GM12873 (cell line): Measurements from ENCODE around the gene PLEKHG7.

Experiments
- TF ChIP-seq, protein P1 (sequence below): IDR thresholded peaks from 2 replicates; pipeline ENCODE4 v1.5.1; 2012; ENCODE audit warnings: low read depth, mild to moderate bottlenecking, moderate library complexity, low read length, control low read depth; ENCODE audit not compliant: insufficient read depth; ENCODE audit errors: missing control alignments

PLEKHG7 gene

DNA sequence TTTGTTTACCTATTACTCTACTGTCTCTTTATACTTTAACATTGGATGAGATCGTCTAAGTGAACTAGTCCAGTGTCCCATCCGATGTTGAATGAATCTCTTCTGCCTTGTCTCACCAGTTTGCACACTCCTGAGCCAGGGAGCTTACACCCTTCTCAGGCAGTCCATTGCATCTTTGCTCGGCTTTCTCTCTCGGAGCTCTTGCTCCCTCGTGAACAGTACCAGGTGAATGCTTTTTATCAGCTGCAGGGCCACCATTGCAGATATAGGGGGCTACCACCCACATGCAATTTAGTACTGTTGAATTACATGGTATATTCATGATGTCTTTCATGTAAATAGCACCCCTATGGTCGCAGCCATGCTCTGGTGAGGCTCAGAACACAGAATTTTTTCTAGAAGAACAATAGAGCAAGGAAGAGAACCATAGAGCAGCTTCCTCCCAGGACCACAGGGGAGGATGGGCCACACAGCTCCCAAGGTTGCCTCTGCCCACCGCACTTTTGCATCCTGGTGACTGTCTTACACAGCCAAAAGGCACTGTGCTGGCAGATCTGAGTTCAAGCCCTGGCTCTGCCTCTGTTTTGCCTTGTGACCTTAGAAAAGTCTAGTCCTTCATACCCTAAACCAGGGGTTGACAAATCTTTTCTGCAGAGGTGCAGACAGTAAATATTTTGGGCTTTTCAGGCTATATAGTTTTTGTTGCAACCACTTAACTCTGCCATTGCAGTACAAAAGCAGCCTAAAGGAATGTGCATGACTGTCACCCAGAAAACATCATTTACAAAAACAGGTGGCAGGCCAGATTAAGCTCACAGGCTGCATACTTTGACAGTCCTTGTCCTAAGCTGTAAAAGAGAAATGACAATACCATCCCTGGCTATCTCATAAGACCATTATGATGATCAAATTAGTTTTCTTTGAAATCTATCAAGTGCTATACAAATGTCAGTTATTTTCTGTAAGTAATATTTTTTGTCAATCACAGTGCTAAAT is 35.4 kb downstream of the PLEKHG7 start:
- TF ChIP-seq, protein P1, sequence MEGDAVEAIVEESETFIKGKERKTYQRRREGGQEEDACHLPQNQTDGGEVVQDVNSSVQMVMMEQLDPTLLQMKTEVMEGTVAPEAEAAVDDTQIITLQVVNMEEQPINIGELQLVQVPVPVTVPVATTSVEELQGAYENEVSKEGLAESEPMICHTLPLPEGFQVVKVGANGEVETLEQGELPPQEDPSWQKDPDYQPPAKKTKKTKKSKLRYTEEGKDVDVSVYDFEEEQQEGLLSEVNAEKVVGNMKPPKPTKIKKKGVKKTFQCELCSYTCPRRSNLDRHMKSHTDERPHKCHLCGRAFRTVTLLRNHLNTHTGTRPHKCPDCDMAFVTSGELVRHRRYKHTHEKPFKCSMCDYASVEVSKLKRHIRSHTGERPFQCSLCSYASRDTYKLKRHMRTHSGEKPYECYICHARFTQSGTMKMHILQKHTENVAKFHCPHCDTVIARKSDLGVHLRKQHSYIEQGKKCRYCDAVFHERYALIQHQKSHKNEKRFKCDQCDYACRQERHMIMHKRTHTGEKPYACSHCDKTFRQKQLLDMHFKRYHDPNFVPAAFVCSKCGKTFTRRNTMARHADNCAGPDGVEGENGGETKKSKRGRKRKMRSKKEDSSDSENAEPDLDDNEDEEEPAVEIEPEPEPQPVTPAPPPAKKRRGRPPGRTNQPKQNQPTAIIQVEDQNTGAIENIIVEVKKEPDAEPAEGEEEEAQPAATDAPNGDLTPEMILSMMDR = no peak

DNA sequence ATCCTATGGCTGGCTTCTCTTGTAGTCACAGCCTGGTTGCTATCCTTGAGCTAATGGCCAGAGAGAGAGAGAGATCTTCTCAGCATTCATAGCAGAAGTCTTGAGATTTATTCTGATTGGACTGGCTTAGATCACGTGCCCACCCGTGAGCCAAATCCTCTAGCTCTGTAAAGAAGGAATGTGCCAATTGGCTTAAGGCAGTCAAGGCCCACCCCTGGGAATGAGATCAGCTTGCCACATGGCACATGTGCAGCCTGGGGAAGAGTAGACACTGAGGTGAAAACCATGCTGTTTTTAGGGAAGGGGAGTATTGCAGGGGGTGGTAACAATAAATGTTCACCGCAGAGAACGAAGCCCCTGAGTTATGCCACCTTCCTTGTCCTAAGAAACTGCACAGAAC is 36.3 kb downstream of the PLEKHG7 start:
- TF ChIP-seq, protein P1 = no peak

DNA sequence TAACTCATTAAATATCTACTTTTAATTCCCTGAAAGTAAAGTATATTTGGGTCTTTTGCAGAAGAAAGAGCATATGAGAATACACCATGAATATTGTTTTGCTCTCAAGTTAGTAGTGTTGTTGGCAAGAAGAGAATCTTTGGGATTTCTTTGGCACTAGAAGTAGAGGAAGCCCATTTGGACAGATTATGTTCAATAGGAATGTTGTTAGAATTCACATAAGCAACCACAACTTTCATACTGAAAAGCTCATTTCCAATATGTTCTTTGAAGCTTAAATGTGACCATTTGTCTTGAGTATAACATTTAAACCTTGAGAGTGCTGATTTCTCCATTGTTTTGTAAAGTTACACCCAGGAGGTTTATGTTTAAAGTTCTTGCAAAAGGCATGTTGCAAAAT is 37.6 kb downstream of the PLEKHG7 start:
- TF ChIP-seq, protein P1 = no peak

DNA sequence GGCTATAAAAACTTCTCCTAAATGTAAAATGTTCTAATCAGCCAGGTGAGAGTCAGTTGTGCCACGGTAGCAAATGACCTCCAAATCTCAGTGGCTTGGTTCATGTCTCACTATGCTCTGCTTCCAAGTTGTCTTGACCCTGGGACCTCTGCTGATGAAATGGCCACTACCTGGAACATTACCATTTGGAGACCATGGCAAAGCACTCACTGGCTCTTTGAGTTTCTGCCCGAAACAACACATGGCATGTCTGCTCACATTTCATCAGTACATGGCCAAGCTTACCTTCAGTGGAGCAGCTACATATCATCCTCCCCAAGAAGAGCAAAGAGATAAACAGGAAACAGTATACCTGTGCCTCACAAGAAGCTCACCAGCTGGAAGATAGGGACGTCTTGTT is 40.2 kb downstream of the PLEKHG7 start:
- TF ChIP-seq, protein P1 = no peak

DNA sequence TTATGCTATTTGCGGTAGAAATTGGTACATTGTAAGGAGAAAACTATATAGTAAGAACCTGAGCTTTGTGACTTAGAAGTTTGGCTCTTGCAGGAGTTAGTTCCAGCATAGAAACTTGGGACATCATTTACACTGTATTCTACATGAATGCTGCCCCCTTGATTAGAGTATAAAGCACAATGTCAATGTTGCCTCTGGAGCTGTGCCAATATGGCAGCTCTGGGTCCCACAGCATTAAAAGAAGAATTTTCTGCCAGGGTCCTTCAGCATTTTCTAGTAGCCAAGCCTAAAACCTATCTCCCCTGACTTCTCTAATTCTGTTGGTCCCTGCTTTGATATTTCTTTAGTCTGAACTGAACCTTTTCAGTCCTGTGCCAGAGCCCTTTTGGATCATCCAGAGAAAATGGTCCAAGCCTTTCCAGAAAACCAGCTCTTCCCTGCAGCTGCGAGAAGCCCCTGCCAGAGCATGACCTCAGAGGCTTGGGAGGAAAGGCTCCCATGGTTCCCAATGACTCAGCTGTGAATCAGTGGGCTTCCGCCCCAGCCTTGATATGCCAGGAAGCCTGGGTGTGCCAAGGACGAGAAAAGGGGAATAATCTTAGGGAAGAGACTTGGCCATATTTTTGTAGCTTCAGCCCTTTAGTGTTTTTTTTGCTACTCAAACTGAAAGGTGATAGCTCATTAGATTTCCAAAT is 43.2 kb downstream of the PLEKHG7 start:
- TF ChIP-seq, protein P1 = no peak

DNA sequence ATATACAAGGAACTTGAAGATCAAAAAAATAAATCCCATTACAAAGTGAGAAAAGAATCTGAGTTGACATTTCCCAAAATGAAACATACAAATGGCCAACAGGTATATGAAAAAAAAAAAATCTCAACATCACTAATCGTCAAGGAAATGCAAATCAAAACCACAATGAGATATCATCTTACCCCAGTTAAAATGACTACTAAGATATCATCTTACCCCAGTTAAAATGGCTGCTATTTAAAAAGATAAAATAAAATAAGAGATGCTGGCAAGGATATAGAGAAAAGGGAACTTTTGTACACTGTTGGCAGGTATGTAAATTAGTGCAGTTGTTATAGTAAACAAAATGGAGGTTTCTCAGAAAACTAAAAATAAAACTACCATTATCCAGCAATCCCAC is 44.4 kb downstream of the PLEKHG7 start:
- TF ChIP-seq, protein P1 = no peak
